Measurements from ENCODE around the gene TNFSF18. TPM values are rescaled to one million over a fixed set of nuclear protein-coding genes. Genes with fewer than 3 reads are reported as not detected.

TNFSF18 gene, protein sequence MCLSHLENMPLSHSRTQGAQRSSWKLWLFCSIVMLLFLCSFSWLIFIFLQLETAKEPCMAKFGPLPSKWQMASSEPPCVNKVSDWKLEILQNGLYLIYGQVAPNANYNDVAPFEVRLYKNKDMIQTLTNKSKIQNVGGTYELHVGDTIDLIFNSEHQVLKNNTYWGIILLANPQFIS
- not detected for total RNA-seq

DNA sequence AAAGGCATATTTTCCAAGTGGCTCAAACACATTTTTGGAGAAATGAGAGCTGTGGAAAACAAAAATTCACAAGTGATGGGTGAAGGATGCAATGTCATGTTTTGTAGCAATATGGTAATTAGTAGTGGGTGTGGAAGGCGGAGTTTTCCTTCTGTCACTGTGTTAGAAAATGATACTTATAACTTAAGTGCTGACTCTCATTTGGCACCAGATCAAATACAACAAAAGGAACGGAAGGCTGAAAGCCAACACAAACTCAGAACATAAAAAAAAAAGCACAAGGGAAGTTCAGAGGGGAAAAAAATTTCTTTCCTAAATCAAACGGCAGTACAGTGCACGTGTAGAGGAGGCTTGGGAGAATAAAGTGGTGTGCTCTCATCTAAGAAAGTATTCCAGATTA lies at the start of gene TNFSF18:
Gene TNFSF18, minus strand, starts transcription at position 77 of the 400 bp plus-strand sequence. Its CDS starts 45 bp downstream, at position 32.
- whole genome bisulfite sequencing, 2 donors: 3 to 5% methylated on average over 4 of the region's 4 CpGs
- DNase-seq (peak in 2 of 4 donors; percentile 13 to 42), ATAC-seq (peak; percentile 43)
- intact Hi-C loops (cut with DNase I): no loop called here
- Histone ChIP-seq H3K4me3 (no peak within 1 kb of the TSS), H3K27me3 (no peaks in the 10 kb centered on the region), H3K36me3 (replicated peaks in 1 of 2; ENCODE audit: insufficient read depth in 1 of 2, low read depth in 2 of 2) (no peaks in the 10 kb centered on the region), H3K27ac (peak within 1 kb of the TSS in 2 of 4 donors; percentile 23 to 79), H3K9me3 (no peaks in the 10 kb centered on the region), H3K4me1 (peaks cover 30% of the 10 kb centered on the region)
- no peak for TF ChIP-seq POLR2A (IDR thresholded peaks at IDR 0.05)
- TF ChIP-seq, protein P1, sequence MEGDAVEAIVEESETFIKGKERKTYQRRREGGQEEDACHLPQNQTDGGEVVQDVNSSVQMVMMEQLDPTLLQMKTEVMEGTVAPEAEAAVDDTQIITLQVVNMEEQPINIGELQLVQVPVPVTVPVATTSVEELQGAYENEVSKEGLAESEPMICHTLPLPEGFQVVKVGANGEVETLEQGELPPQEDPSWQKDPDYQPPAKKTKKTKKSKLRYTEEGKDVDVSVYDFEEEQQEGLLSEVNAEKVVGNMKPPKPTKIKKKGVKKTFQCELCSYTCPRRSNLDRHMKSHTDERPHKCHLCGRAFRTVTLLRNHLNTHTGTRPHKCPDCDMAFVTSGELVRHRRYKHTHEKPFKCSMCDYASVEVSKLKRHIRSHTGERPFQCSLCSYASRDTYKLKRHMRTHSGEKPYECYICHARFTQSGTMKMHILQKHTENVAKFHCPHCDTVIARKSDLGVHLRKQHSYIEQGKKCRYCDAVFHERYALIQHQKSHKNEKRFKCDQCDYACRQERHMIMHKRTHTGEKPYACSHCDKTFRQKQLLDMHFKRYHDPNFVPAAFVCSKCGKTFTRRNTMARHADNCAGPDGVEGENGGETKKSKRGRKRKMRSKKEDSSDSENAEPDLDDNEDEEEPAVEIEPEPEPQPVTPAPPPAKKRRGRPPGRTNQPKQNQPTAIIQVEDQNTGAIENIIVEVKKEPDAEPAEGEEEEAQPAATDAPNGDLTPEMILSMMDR (IDR thresholded peaks at IDR 0.05): no peak

DNA sequence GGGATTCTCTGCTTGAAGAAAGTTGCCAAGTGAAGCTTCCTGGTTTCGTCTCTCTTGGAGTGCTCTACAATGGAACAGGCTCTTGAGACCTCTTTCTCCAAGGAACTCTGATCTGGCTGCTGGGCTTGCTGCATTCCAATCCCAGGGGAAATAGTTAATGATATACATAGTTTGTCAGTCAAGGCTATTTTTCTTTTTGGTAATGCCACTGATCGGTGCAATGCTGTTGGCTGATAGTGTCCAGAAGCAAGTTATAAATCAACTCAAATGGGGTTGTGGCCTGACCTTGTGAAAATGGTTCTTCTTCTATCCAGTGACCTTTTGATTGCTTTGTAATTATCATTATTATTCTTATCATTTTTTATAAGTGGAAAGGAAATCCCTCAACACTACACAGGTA lies 48.4 kb upstream of the TNFSF18 start:
- no peak overlapping the region for H3K27ac ChIP-seq
- DNase-seq (no peak), ATAC-seq (no peak)
- no peaks in the 10 kb centered on the region for H3K4me1 ChIP-seq
- 45 to 50% methylated on average over 2 of the region's 2 CpGs for WGBS, 2 donors
- no peaks in the 10 kb centered on the region for H3K27me3 ChIP-seq
- peaks cover 0 to 11% (median 0%) of the 10 kb centered on the region in 3 donors for H3K9me3 ChIP-seq
- TF ChIP-seq POLR2A (IDR thresholded peaks at IDR 0.05): no peak
- TF ChIP-seq, protein P1 (IDR thresholded peaks at IDR 0.05): no peak
- no peaks in the 10 kb centered on the region for H3K36me3 ChIP-seq (replicated peaks in 1 of 2; ENCODE audit: insufficient read depth in 1 of 2, low read depth in 2 of 2)
- no peak overlapping the region for H3K4me3 ChIP-seq
- intact Hi-C loops (cut with DNase I): no loop called here

DNA sequence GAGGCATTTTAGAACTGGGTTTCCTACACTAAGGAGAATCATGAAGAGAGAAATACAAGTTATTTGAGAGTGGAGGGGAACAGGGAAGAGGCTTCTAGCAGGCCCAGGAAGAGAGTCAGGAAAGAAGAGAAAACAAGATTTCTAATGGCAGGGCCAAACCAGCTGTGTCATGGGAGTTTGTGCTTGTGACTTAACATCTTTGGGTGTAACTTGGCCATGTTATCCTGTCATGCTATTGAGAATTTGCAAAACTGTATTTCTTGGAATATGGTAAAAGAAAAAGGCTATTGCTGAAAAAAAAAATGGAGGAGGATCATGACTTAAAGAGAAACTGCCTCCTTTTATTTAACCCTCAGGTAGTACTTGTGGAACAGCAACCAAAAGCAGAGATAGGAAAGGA lies 47.4 kb upstream of the TNFSF18 start:
- Histone ChIP-seq H3K9me3 (peaks cover 0 to 4% (median 0%) of the 10 kb centered on the region in 3 donors), H3K27me3 (no peaks in the 10 kb centered on the region), H3K36me3 (replicated peaks in 1 of 2; ENCODE audit: insufficient read depth in 1 of 2, low read depth in 2 of 2) (no peaks in the 10 kb centered on the region), H3K27ac (no peak overlapping the region), H3K4me1 (no peaks in the 10 kb centered on the region), H3K4me3 (no peak overlapping the region)
- ATAC-seq: no peak
- no peak for DNase-seq
- intact Hi-C loops (cut with DNase I): no loop called here
- TF ChIP-seq, protein P1 (IDR thresholded peaks at IDR 0.05): no peak
- TF ChIP-seq POLR2A (IDR thresholded peaks at IDR 0.05): no peak

DNA sequence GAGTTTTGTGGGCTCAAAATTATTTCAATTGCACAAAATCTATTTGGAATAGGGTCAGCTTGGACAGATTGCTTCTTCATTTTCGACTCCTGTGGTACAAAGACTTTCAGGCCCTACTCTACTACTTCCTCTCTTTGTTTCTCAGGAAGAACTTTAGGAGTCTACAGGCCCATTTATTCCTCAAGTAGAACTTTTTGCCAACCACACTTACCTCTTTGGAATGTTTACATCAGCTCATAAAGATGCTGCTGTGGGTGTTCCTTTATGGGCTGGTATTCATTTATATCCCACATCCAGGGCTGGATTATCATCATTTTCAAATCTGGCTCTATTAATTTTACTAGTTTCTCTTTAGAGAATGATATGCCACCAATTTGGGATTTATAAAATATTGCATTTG lies 46.3 kb upstream of the TNFSF18 start:
- WGBS, 2 donors: 65 to 68% methylated on average over 1 of the region's 1 CpG
- no peak for TF ChIP-seq POLR2A (IDR thresholded peaks at IDR 0.05)
- TF ChIP-seq, protein P1 (IDR thresholded peaks at IDR 0.05): no peak

DNA sequence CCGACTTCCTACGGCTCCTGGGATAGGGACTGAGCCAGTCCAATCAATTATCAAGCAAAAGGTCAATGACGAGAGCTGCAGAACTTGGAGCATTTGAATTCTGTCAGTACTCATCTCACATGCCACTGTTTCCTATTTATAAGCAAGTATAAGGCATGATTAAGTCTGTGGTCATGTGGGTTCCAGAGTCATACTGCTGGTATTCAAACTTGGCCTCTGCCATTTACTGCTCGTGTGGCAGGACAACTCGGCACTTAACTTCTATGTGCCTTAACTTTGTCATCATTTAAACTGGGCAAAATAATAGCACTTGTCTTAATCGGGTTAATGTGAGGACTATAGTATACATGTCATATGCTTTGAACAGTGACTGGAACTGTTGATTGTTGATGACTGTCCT lies 44.9 kb upstream of the TNFSF18 start:
- Histone ChIP-seq H3K36me3 (replicated peaks in 1 of 2; ENCODE audit: insufficient read depth in 1 of 2, low read depth in 2 of 2) (no peaks in the 10 kb centered on the region), H3K4me1 (no peaks in the 10 kb centered on the region), H3K9me3 (no peaks in the 10 kb centered on the region), H3K27me3 (no peaks in the 10 kb centered on the region), H3K4me3 (no peak overlapping the region), H3K27ac (no peak overlapping the region)
- 61 to 84% methylated on average over 6 of the region's 6 CpGs for WGBS, 2 donors
- intact Hi-C loops (cut with DNase I): no loop called here
- TF ChIP-seq, protein P1 (IDR thresholded peaks at IDR 0.05): no peak
- no peak for TF ChIP-seq POLR2A (IDR thresholded peaks at IDR 0.05)
- no peak for DNase-seq
- no peak for ATAC-seq

More for the DNA sequence above, 46.3 kb upstream of the TNFSF18 start:
- no peak for DNase-seq
- H3K9me3 ChIP-seq: no peaks in the 10 kb centered on the region
- intact Hi-C loops (cut with DNase I): no loop called here
- ATAC-seq: no peak
- no peaks in the 10 kb centered on the region for H3K27me3 ChIP-seq
- no peaks in the 10 kb centered on the region for H3K4me1 ChIP-seq
- no peak overlapping the region for H3K27ac ChIP-seq
- no peaks in the 10 kb centered on the region for H3K36me3 ChIP-seq (replicated peaks in 1 of 2; ENCODE audit: insufficient read depth in 1 of 2, low read depth in 2 of 2)
- H3K4me3 ChIP-seq: no peak overlapping the region
